PC-3 (cell line): ENCODE data around the gene RIC8B. TPM values are rescaled to one million over a fixed set of nuclear protein-coding genes. Genes with fewer than 3 reads are reported as not detected.

Experiments
- ATAC-seq: fragments of 200-7000 bp; cut with Tn5 transposase; 2 replicates; pipeline ENCODE4 v1.9.1; 2020; ENCODE audit warnings: mild to moderate bottlenecking, moderate library complexity
- BruUV-seq: library from RNA; stranded (reverse); fragments of 400-500 nt; replicated peaks from 2 replicates; lab custom pipeline; 2021; lab: Mats Ljungman, UMichigan
- CTCF ChIA-PET: fragments of 300-600 bp; sonication (Branson Sonifier 250); formaldehyde crosslinking; loops from one replicate; lab custom pipeline; 2022; ENCODE audit warnings: antibody characterized with exemption; lab: Charles Lee
- POLR2A ChIA-PET: fragments of 300-600 bp; sonication (Branson Sonifier 250); formaldehyde crosslinking; loops from one replicate; lab custom pipeline; 2022; ENCODE audit warnings: antibody characterized with exemption; ENCODE audit not compliant: unreplicated experiment; lab: Charles Lee
- DNase-seq: peaks from one replicate; pipeline ENCODE4 v3.0.0-alpha.2; 2015
- H2AFZ ChIP-seq: fragments of 300-600 bp; sonication (generic); 2 replicates; pipeline ENCODE4 v1.6.0; 2016; ENCODE audit warnings: antibody characterized with exemption, low read length
- H3F3A ChIP-seq: fragments of 300-600 bp; sonication (generic); one replicate; pipeline ENCODE4 v1.6.0; 2017; ENCODE audit warnings: antibody characterized with exemption, low read length, control low read depth, mild to moderate bottlenecking; ENCODE audit not compliant: unreplicated experiment
- H3K27ac ChIP-seq: fragments of 300-600 bp; sonication (generic); 2 replicates; pipeline ENCODE4 v1.5.1; 2016; ENCODE audit warnings: mild to moderate bottlenecking, low read length
- H3K27me3 ChIP-seq: fragments of 300-600 bp; sonication (generic); 2 replicates; pipeline ENCODE4 v1.6.1; 2016; ENCODE audit warnings: low read length, mixed read lengths
- H3K36me3 ChIP-seq: fragments of 300-600 bp; sonication (generic); 2 replicates; pipeline ENCODE4 v1.6.1; 2016; ENCODE audit warnings: low read depth, mixed run types, low read length, mixed read lengths
- H3K4me1 ChIP-seq: fragments of 300-600 bp; sonication (generic); 2 replicates; pipeline ENCODE4 v1.5.1; 2016; ENCODE audit warnings: low read length; ENCODE audit not compliant: insufficient read depth
- H3K4me2 ChIP-seq: fragments of 300-600 bp; sonication (generic); 2 replicates; pipeline ENCODE4 v1.6.0; 2016; ENCODE audit warnings: low read length
- H3K4me3 ChIP-seq: fragments of 300-600 bp; sonication (generic); 2 replicates; pipeline ENCODE4 v1.5.1; 2016; ENCODE audit warnings: mild to moderate bottlenecking, low read length, mixed read lengths
- H3K79me2 ChIP-seq: fragments of 300-600 bp; sonication (generic); 2 replicates; pipeline ENCODE4 v1.6.1; 2017; ENCODE audit warnings: low read length, mixed read lengths
- H3K9ac ChIP-seq: fragments of 300-600 bp; sonication (generic); 2 replicates; pipeline ENCODE4 v1.6.0; 2016; ENCODE audit warnings: mild to moderate bottlenecking, low read length
- H3K9me2 ChIP-seq: fragments of 300-600 bp; sonication (generic); replicated peaks from 2 replicates; pipeline ENCODE4 v1.6.1; 2016; ENCODE audit warnings: mixed run types, low read length, mixed read lengths
- H3K9me3 ChIP-seq: fragments of 300-600 bp; sonication (generic); 2 replicates; pipeline ENCODE4 v1.6.1; 2016; ENCODE audit warnings: low read length, mixed read lengths
- H4K20me1 ChIP-seq: fragments of 300-600 bp; sonication (generic); 2 replicates; pipeline ENCODE4 v1.6.1; 2016; ENCODE audit warnings: low read length, mixed read lengths
- CTCF ChIP-seq: fragments of 300-600 bp; sonication (generic); conservative IDR thresholded peaks from 2 replicates; pipeline ENCODE4 v1.5.1; 2017; ENCODE audit warnings: antibody characterized with exemption, low read depth, mild to moderate bottlenecking, low read length
- EZH2 ChIP-seq: fragments of 300-600 bp; sonication (generic); IDR thresholded peaks from one replicate; pipeline ENCODE4 v1.6.1; 2017; ENCODE audit warnings: antibody characterized with exemption, mild to moderate bottlenecking, low read length; ENCODE audit not compliant: unreplicated experiment
- EZH2phosphoT487 ChIP-seq: fragments of 300-600 bp; sonication (generic); IDR thresholded peaks from 2 replicates; pipeline ENCODE4 v1.6.1; 2018; ENCODE audit warnings: mild to moderate bottlenecking, antibody characterized with exemption, low read length, borderline replicate concordance
- intact Hi-C: fragments of 100-400 bp; cut with micrococcal nuclease; formaldehyde crosslinking; loops from 2 replicates; pipeline ENCODE4 v1.9.0; 2023
- total RNA-seq: library from RNA; depleted of rRNA; stranded (reverse); fragments of >200 nt; gene quantifications from 2 replicates; pipeline ENCODE4 v1.2.3, GENCODE V29; 2014

Gene RIC8B
- total RNA-seq, 1 experiment from 2014 or later, result 8.6 TPM

DNA sequence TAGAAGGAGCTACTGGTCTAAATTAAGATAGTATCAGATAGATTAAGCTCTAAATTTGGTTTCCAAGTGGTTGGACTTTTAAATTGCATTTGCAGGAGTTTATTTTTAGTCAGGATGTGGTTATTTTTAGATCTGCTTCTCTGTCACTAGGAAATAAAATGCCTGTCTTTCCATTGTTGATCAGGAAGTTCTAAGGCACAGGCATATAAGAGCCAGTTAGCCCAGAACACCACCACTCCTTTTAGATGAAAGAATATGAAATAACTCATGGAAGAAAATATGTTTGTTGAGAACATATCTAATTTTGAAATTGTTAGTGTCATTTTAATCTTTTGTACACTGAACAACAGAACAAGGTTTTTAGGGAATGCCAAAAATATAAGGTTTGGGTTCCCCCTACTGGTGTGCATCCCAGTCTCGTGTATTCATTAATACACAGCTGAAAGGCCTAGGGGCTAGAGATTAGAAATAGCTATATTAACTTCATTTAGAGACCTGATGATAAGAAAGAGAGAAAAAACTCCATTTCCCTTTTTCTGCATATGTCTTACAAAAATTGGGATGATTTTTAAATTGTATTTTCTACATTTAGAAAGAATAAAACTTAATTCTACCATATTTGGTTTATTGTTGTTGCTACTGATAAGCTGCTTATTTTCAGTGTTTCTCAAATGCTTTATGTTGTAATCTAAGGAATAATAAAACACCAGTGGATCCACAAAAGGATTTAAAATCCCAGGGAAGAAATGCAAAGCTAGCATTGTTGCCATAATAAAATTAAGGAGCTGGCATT, 67.2 kb downstream of the RIC8B start:
- H3K4me2 ChIP-seq, result no peak overlapping the region

GRCh38 chr12:106845902-106846301, 71.4 kb downstream of the RIC8B start:
- peak; percentile 16; the same call in 1 of the 2 replicates for ATAC-seq
- H4K20me1 ChIP-seq, result no peaks in the 10 kb centered on the region
- ChIA-PET CTCF (no interaction called here), POLR2A (no interaction called here)
- H3K9me2 ChIP-seq, result no peaks in the 10 kb centered on the region
- no TSS peak for BruUV-seq
- H3K27ac ChIP-seq, result no peak overlapping the region
- no peak overlapping the region for H2AFZ ChIP-seq
- no peak overlapping the region for H3K4me2 ChIP-seq
- no peak overlapping the region for H3K9ac ChIP-seq
- DNase-seq, result peak; percentile 36
- TF ChIP-seq CTCF (no peak), EZH2 (no peak)
- peaks cover 15% of the 10 kb centered on the region for H3K4me1 ChIP-seq
- no peaks in the 10 kb centered on the region for H3K9me3 ChIP-seq
- intact Hi-C loops, result loop anchor here (10.0 kb wide), 1 partner anchor 391 kb away; no protein-coding TSS in a partner anchor
- no peaks in the 10 kb centered on the region for H3K79me2 ChIP-seq
- no peak overlapping the region for H3K4me3 ChIP-seq
- H3K27me3 ChIP-seq, result no peaks in the 10 kb centered on the region
- H3F3A ChIP-seq, result no peaks in the 10 kb centered on the region
- peaks cover 17% of the 10 kb centered on the region for H3K36me3 ChIP-seq

More for the DNA sequence above, 67.2 kb downstream of the RIC8B start:
- peak; percentile 71 for DNase-seq
- Histone ChIP-seq H3K4me3 (no peak overlapping the region), H2AFZ (no peak overlapping the region), H3K27ac (no peak overlapping the region), H3K27me3 (no peaks in the 10 kb centered on the region), H3K9me2 (no peaks in the 10 kb centered on the region), H3K79me2 (no peaks in the 10 kb centered on the region), H3K9me3 (no peaks in the 10 kb centered on the region), H4K20me1 (no peaks in the 10 kb centered on the region), H3K9ac (no peak overlapping the region), H3F3A (no peaks in the 10 kb centered on the region), H3K36me3 (peaks cover 17% of the 10 kb centered on the region), H3K4me1 (peaks cover 25% of the 10 kb centered on the region)
- TF ChIP-seq CTCF (peak; percentile 91), EZH2phosphoT487 (no peak)
- ATAC-seq, result peak; percentile 68
- no TSS peak for BruUV-seq
- ChIA-PET POLR2A (no interaction called here), CTCF (interaction anchor here (0.5 to 1.3 kb wide), 13 partner anchors 9 to 706 kb away, joined by 3 to 5 read pairs (median 3); partner anchors contain the start of gene POLR3B)
- intact Hi-C loops, result loop anchor here (1.0 to 10.0 kb wide), 4 partner anchors 67 to 455 kb away; partner anchors contain the start of gene RIC8B

DNA sequence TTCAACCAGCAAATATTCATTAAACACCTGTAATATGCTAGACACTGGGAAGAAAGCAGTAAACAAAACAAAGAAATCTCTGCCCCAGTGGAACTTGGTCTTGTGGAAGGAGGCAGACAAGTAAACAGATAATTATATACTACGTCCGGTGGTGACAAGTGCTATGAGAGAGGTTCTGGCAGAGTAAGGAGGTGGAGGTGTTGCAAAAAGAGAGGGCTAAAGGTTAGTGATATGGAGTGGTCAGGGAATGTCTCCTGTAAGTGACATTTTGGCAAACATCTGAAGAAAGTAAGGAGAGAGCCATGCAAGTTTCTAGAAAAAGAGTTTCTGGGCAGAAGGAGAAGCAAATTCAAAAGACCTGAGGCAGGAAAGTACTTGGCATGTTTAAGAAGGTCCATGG, 73.4 kb downstream of the RIC8B start:
- ATAC-seq, result no peak
- H3F3A ChIP-seq, result no peaks in the 10 kb centered on the region

More for the DNA sequence above, 73.4 kb downstream of the RIC8B start:
- TF ChIP-seq EZH2 (no peak), CTCF (no peak), EZH2phosphoT487 (no peak)
- no peak for DNase-seq
- Histone ChIP-seq H3K79me2 (no peaks in the 10 kb centered on the region), H3K27ac (no peak overlapping the region), H3K9me2 (no peaks in the 10 kb centered on the region), H3K36me3 (peaks cover 22% of the 10 kb centered on the region), H3K9me3 (no peaks in the 10 kb centered on the region), H3K27me3 (no peaks in the 10 kb centered on the region), H3K9ac (no peak overlapping the region), H3K4me2 (no peak overlapping the region), H3K4me1 (peaks cover 9% of the 10 kb centered on the region), H2AFZ (no peak overlapping the region), H4K20me1 (no peaks in the 10 kb centered on the region), H3K4me3 (no peak overlapping the region)
- intact Hi-C loops, result loop anchor here (10.0 kb wide), 1 partner anchor 393 kb away; no protein-coding TSS in a partner anchor
- BruUV-seq, result no TSS peak
- POLR2A ChIA-PET, result no interaction called here
- CTCF ChIA-PET, result no interaction called here
